IMR-90 (cell line): ENCODE data around the gene RNPEP. TPM values are rescaled to one million over a fixed set of nuclear protein-coding genes. Genes with fewer than 3 reads are reported as not detected.

ENCODE experiments used
- BHLHE40 ChIP-seq: fragments of 150-350 bp; IDR thresholded peaks from 2 replicates; pipeline ENCODE4 v1.6.1; 2016; ENCODE audit warnings: mild to moderate bottlenecking, low read depth, low read length
- CEBPB ChIP-seq: IDR thresholded peaks from 2 replicates; pipeline ENCODE4 v1.6.1; 2012; ENCODE audit warnings: low read depth, low read length, improper control_type of control experiment
- FOS ChIP-seq: fragments of 150-350 bp; IDR thresholded peaks from 2 replicates; pipeline ENCODE4 v1.6.1; 2016; ENCODE audit warnings: low read depth, low read length
- polyA plus RNA-seq, 3 experiments: library from polyadenylated mRNA; depleted of rRNA; stranded (reverse); fragments of >200 nt; gene quantifications; 2 replicates each; pipeline ENCODE4 v1.2.3, GENCODE V29; 2012; ENCODE audit warnings: low replicate concordance in 1 of 3
- total RNA-seq: library from RNA; depleted of rRNA; stranded (reverse); fragments of >200 nt; gene quantifications from 2 replicates; pipeline ENCODE4 v1.2.3, GENCODE V29; 2012
- TF ChIP-seq, protein P1 (sequence below): fragments of 150-350 bp; IDR thresholded peaks from 2 replicates; pipeline ENCODE4 v1.6.1; 2017; ENCODE audit warnings: mild to moderate bottlenecking, antibody characterized with exemption, low read length, low read depth

RNPEP gene
- total and polyA plus RNA-seq, 2 of the 4 experiments (the other 2 are of a cell fraction), result 49.8 to 75.4 TPM

DNA sequence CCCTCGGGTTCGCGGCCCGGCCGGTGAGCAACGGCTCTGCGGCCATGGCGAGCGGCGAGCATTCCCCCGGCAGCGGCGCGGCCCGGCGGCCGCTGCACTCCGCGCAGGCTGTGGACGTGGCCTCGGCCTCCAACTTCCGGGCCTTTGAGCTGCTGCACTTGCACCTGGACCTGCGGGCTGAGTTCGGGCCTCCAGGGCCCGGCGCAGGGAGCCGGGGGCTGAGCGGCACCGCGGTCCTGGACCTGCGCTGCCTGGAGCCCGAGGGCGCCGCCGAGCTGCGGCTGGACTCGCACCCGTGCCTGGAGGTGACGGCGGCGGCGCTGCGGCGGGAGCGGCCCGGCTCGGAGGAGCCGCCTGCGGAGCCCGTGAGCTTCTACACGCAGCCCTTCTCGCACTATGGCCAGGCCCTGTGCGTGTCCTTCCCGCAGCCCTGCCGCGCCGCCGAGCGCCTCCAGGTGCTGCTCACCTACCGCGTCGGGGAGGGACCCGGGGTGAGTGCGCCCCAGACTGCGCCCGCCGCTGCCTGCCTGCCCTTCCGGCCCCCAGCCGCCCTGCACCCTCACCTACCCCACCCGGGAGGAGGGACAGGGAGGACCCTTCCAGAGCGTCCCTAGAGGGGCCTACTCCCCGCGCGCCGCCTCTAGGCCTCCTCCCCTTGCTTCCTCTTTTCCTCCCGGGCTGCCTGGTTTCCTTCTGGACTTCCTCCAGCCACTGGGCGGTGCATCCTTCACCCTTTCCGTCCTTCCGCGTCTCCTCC, at the start of gene RNPEP (continued):
- TF ChIP-seq, protein P1, sequence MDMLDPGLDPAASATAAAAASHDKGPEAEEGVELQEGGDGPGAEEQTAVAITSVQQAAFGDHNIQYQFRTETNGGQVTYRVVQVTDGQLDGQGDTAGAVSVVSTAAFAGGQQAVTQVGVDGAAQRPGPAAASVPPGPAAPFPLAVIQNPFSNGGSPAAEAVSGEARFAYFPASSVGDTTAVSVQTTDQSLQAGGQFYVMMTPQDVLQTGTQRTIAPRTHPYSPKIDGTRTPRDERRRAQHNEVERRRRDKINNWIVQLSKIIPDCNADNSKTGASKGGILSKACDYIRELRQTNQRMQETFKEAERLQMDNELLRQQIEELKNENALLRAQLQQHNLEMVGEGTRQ, result no peak
- TF ChIP-seq BHLHE40 (no peak), CEBPB (no peak), FOS (no peak)
